Calu3 (cell line): ENCODE data around the gene CDR2. TPM values are rescaled to one million over a fixed set of nuclear protein-coding genes. Genes with fewer than 3 reads are reported as not detected.
A peak's percentile ranks its signal among the peaks of the same experiment; 100 is the strongest.

ENCODE experiments used
- BruUV-seq: library from RNA; stranded (reverse); fragments of 400-500 nt; replicated peaks from 2 replicates; lab custom pipeline; 2021; lab: Mats Ljungman, UMichigan
- CTCF ChIA-PET: fragments of 300-600 bp; sonication (Branson Sonifier 250); formaldehyde crosslinking; loops from one replicate; lab custom pipeline; 2022; ENCODE audit warnings: antibody characterized with exemption; lab: Charles Lee
- DNase-seq: peaks from one replicate; pipeline ENCODE4 v3.0.0; 2022
- H3K27ac Mint-ChIP-seq: one replicate; pipeline ENCODE4 v1.8.0; 2022; ENCODE audit warnings: mixed read lengths; ENCODE audit not compliant: unreplicated experiment
- H3K27me3 Mint-ChIP-seq: one replicate; pipeline ENCODE4 v1.8.0; 2022; ENCODE audit warnings: mixed read lengths; ENCODE audit not compliant: unreplicated experiment
- H3K36me3 Mint-ChIP-seq: one replicate; pipeline ENCODE4 v1.8.0; 2022; ENCODE audit warnings: mild to moderate bottlenecking, moderate library complexity, mixed read lengths; ENCODE audit not compliant: insufficient read depth, unreplicated experiment
- H3K4me1 Mint-ChIP-seq: one replicate; pipeline ENCODE4 v1.8.0; 2022; ENCODE audit warnings: mild to moderate bottlenecking, low read depth, mixed read lengths; ENCODE audit not compliant: unreplicated experiment
- H3K4me3 Mint-ChIP-seq: one replicate; pipeline ENCODE4 v1.8.0; 2022; ENCODE audit warnings: mild to moderate bottlenecking, low read depth, moderate library complexity, mixed read lengths; ENCODE audit not compliant: unreplicated experiment
- H3K9me3 Mint-ChIP-seq: one replicate; pipeline ENCODE4 v1.8.0; 2022; ENCODE audit warnings: low read depth, mixed read lengths; ENCODE audit not compliant: unreplicated experiment
- intact Hi-C: fragments of 100-400 bp; cut with micrococcal nuclease; formaldehyde crosslinking; loops from one replicate; pipeline ENCODE4 v1.10.0; 2022; ENCODE audit not compliant: unreplicated experiment
- total RNA-seq: library from RNA; stranded (reverse); gene quantifications from 2 replicates; pipeline ENCODE4 v1.2.3, GENCODE V29; 2022
- TF ChIP-seq, protein P1 (sequence below): fragments of 200-600 bp; IDR thresholded peaks from one replicate; pipeline ENCODE4 v1.8.0; 2022; ENCODE audit warnings: antibody characterized with exemption; ENCODE audit not compliant: unreplicated experiment

Gene CDR2
- total RNA-seq, 1 experiment from 2014 or later: 78.9 TPM

DNA sequence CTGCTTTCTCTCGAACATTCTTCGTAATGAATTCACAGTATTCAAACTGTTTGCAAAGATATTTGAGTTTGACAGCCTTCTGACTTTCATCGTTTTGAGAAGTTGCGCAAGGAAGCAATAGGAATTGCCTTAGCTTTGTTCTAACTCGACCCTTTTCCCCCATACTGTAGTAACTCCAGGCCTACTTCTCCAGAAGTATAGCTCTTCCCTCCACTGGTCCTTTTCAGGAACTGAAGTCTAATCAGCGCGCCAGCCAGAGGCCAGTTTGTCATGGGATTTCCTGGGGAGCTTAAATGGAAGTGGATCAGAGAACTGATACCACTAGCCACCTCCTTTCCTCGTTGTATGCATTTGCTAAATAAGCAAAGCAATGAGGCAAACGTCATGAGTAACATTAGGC, 27.9 kb downstream of the CDR2 start:
- Mint-ChIP-seq H3K4me3 (no peak overlapping the region), H3K4me1 (no peaks in the 10 kb centered on the region), H3K27me3 (no peaks in the 10 kb centered on the region), H3K27ac (no peak overlapping the region), H3K9me3 (no peaks in the 10 kb centered on the region), H3K36me3 (peaks cover 84% of the 10 kb centered on the region)
- intact Hi-C loops: no loop called here
- CTCF ChIA-PET: interaction anchor here (1.2 kb wide), 1 partner anchor 25 kb away, joined by 3 read pairs; no protein-coding TSS in a partner anchor
- TSS peak; percentile 45 for BruUV-seq
- no peak for DNase-seq
- TF ChIP-seq, protein P1, sequence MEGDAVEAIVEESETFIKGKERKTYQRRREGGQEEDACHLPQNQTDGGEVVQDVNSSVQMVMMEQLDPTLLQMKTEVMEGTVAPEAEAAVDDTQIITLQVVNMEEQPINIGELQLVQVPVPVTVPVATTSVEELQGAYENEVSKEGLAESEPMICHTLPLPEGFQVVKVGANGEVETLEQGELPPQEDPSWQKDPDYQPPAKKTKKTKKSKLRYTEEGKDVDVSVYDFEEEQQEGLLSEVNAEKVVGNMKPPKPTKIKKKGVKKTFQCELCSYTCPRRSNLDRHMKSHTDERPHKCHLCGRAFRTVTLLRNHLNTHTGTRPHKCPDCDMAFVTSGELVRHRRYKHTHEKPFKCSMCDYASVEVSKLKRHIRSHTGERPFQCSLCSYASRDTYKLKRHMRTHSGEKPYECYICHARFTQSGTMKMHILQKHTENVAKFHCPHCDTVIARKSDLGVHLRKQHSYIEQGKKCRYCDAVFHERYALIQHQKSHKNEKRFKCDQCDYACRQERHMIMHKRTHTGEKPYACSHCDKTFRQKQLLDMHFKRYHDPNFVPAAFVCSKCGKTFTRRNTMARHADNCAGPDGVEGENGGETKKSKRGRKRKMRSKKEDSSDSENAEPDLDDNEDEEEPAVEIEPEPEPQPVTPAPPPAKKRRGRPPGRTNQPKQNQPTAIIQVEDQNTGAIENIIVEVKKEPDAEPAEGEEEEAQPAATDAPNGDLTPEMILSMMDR: no peak

DNA sequence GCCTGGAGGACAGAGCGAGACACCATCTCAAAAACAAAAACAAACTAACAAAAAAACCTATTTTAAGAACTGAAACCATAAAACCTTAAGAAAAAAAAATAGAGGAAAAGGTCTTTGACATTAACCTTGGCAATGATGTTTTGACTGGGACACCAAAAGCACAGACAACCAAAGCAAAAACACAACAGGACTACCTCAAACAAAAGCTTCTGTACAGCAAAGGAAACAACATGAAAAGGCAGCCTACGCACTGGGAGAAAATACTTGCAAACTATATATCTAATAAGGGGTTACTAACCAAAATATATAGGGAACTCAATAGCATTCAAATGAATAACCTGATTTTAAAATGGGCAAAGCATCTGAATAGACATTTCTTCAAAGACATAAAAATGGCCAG, 32.3 kb downstream of the CDR2 start:
- Mint-ChIP-seq H3K4me1 (no peaks in the 10 kb centered on the region), H3K9me3 (peaks cover 6% of the 10 kb centered on the region), H3K27ac (no peak overlapping the region), H3K27me3 (no peaks in the 10 kb centered on the region), H3K4me3 (no peak overlapping the region), H3K36me3 (peaks cover 81% of the 10 kb centered on the region)
- no peak for DNase-seq
- BruUV-seq: no TSS peak
- intact Hi-C loops: no loop called here
- CTCF ChIA-PET: no interaction called here
- TF ChIP-seq, protein P1: no peak

DNA sequence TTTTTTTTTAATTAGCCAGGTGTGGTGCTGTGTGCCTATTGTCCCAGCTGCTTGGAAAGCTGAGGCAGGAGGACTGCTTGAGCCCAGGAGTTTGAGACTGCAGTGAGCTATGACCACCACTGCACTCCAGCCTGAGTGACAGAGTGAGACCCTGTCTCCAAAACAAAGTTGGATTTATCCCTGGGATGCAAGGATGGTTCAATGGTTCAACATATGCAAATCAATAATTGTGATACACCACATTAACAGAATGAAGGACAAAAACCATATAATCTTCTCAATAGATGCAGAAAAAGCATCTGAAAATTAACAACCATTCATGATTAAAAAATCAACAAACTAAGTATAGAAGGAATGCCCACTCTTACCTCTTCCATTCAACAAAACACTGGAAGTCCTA, 33.5 kb downstream of the CDR2 start:
- no peak for DNase-seq
- intact Hi-C loops: no loop called here
- CTCF ChIA-PET: no interaction called here
- H3K27me3 Mint-ChIP-seq: no peaks in the 10 kb centered on the region
- TF ChIP-seq, protein P1: no peak
- no peak overlapping the region for H3K4me3 Mint-ChIP-seq
- BruUV-seq: no TSS peak
- H3K27ac Mint-ChIP-seq: no peak overlapping the region
- H3K36me3 Mint-ChIP-seq: peaks cover 85% of the 10 kb centered on the region
- no peaks in the 10 kb centered on the region for H3K4me1 Mint-ChIP-seq
- peaks cover 11% of the 10 kb centered on the region for H3K9me3 Mint-ChIP-seq

DNA sequence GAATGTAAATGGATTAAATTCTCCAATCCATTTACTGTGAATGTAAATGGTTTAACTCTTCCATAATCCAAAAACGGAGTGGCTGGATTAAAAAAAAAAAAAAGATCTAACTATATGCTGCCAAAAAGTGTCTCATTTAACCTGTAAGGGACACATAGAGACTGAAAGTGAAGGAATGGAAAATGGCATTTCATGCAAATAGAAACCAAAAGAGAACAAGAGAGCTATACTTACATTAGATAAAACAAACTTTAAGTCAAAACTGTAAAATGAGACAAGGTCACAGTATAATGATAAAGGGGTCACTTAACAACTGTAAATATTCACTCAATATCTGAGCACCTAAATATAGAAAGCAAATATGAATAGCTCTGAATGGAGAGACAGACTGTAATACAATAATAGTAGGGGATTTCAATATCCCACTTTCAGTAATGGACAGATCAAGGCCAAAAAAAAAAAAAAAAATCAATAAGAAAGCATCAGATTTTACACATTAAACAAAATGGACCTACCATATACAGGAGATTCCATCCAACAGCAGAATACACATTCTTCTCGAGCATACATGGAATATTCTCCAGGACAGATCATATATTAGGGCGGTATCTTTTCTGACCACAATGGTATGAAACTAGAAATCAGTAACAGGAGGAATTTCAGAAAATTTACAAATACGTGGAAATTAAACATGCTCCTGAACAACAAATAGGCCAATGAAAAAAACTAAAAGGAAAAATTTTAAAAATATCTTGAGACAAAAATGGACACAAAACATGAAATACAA, 36.4 kb downstream of the CDR2 start:
- H3K27me3 Mint-ChIP-seq: no peaks in the 10 kb centered on the region
- H3K9me3 Mint-ChIP-seq: peaks cover 11% of the 10 kb centered on the region
- BruUV-seq: no TSS peak

More for the DNA sequence above, 36.4 kb downstream of the CDR2 start:
- no peak overlapping the region for H3K27ac Mint-ChIP-seq
- no peak overlapping the region for H3K4me3 Mint-ChIP-seq
- CTCF ChIA-PET: interaction anchor here (0.7 kb wide), 1 partner anchor 1414 kb away, joined by 3 read pairs; no protein-coding TSS in a partner anchor
- intact Hi-C loops: loop anchor here (1.0 kb wide), 1 partner anchor 9 kb away; no protein-coding TSS in a partner anchor
- TF ChIP-seq, protein P1: no peak
- H3K36me3 Mint-ChIP-seq: peaks cover 91% of the 10 kb centered on the region
- H3K4me1 Mint-ChIP-seq: no peaks in the 10 kb centered on the region
- DNase-seq: no peak
